Astrocyte (in vitro differentiated cells and primary cell): ENCODE results near the gene OR2AT4.

Source experiments
- CTCF ChIP-seq: IDR thresholded peaks from 2 replicates; pipeline ENCODE4 v1.5.1; 2011; ENCODE audit warnings: low read depth, mild to moderate bottlenecking, inconsistent platforms, low read length, moderate library complexity; ENCODE audit not compliant: insufficient read depth
- EZH2 ChIP-seq: IDR thresholded peaks from 2 replicates; pipeline ENCODE4 v1.6.1; 2012; ENCODE audit warnings: mild to moderate bottlenecking, low read length, inconsistent platforms; ENCODE audit not compliant: insufficient read depth

GRCh38 chr11:75090671-75091177, 6.0 kb downstream of the OR2AT4 start:
- TF ChIP-seq CTCF (no peak), EZH2 (no peak)
